GM18507 (cell line): ENCODE results near the gene CIDEA.
"Not testable (repeated sequence)": the region's sequence is repeated elsewhere in the genome, so short reads cannot be mapped to it uniquely, and the experiment has no call there.

Experiments used
- DNase-seq: peaks from one replicate; pipeline ENCODE4 v3.0.0; 2011; ENCODE audit warnings: low read depth; ENCODE audit not compliant: insufficient read length; ENCODE audit errors: extremely low spot score
- FAIRE-seq: peaks from 2 replicates; lab custom pipeline; 2011; peaks lifted over from hg19 to GRCh38; lab: Jason Lieb, UNC

The CIDEA gene, protein sequence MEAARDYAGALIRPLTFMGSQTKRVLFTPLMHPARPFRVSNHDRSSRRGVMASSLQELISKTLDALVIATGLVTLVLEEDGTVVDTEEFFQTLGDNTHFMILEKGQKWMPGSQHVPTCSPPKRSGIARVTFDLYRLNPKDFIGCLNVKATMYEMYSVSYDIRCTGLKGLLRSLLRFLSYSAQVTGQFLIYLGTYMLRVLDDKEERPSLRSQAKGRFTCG

DNA sequence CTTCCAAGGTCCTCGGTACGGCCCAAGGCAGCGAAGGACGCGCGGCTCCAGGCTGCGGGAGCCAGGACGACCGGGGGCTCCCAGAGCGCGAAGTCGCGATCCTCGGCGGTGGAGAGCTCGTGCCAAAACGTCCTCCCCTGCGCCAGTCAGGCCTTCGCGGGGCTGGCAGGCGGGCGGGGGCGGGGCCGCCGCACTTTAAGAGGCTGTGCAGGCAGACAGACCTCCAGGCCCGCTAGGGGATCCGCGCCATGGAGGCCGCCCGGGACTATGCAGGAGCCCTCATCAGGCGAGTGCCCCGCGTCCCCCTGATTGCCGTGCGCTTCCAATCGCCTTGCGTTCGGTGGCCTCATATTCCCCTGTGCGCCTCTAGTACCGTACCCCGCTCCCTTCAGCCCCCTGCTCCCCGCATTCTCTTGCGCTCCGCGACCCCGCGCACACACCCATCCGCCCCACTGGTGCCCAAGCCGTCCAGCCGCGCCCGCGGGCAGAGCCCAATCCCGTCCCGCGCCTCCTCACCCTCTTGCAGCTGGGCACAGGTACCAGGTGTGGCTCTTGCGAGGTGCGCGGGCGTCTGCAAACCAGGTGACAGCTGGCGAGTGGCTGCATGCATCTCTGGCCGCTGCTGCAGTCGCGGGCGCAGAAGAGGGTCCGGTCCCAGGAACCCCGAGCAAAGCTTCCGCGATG is at the start of gene CIDEA:
TSS of gene CIDEA (plus strand) at position 226 of the 684 bp plus-strand sequence. CDS start at position 249, 23 bp downstream.
- FAIRE-seq, result no peak
- no peak for DNase-seq

DNA sequence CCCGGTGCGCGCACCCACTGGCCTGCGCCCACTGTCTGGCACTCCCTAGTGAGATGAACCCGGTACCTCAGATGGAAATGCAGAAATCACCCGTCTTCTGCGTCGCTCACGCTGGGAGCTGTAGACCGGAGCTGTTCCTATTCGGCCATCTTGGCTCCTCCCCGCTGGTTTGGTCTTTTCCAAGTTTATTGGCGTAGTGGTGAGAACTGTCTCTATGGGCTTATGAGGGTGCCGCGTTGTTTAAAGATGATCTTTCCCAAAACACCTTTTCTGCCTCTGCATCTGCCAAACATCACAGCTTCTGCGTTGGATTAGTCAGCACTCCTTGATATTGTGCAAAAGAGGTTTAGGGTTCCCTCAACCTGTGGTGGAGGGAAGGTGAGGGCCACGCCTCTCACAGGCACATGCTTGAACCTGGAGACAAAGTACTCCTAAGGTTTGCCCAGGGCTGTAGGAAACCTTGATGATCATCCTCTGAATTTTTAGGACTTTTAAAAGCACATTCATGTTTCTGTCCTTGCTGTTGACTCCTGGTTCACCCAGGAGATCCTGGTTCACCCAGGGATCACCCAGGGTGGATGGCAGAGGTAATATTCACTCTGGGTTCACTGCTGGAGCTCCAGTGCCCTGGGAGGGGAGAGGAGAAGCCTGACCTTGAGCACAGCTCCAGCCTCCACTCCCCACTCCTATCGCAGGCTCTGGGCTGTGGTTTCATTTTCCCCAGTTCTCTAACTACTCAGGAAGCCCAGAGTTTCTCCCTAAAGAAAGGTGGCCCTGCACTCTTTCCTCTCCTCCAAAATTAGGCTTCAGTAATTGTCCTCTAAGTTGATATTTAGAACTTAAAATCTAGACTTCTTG is 45.6 kb upstream of the CIDEA start:
- DNase-seq, FAIRE-seq: not testable (repeated sequence)

DNA sequence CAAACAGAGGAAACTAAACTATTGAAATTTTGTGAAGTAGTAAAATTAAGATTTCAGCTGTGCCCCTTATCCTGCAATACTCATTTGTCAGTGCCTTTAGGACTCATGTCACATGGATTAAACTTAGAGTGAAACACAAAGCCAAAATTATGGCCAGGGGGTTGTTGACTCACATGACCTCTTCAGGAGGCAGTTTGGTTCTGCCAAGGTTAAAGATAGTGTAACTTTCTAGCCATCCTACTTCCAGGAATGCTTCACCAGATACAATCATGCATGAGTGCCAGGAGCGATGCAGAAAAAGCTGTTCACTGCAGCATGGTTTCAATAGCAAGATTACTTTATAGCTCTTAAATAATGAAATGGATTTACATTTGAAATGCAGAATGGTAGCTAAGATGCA is 41.9 kb upstream of the CIDEA start:
- not testable (repeated sequence) for DNase-seq
- peak; percentile 38 for FAIRE-seq

DNA sequence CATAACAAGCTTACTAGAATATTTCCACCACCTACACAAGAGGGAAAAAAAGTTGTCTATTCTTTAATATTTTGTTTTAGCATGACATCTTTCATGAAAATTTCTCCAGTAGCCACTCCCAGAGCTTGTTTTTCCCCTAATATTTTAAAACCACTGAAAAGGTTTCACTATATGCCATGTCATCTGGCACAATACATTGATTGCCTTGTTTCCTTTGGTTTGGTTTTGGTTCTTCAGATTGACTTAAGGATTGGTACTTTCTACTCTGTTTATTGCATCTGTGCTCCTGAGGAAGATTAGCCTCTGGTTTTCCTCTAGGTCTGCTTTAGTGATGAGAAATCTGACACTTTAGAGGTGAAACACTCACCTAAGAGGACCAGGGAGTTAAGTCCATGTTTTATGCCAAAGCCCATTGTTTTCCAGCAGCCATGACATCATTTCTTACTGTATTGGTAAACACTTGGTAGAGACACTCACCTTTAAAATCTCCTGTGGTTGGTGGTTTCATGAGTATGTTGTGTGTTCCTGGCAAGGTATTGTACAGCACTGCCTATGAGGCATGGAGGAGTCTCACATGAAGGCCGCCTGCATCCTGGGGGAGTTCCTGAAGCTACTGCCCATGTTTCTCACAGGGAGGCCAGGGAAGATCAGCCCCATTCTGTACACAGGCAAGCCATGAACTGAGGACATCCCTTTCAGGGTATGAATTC is 39.7 kb upstream of the CIDEA start:
- not testable (repeated sequence) for FAIRE-seq, DNase-seq

DNA sequence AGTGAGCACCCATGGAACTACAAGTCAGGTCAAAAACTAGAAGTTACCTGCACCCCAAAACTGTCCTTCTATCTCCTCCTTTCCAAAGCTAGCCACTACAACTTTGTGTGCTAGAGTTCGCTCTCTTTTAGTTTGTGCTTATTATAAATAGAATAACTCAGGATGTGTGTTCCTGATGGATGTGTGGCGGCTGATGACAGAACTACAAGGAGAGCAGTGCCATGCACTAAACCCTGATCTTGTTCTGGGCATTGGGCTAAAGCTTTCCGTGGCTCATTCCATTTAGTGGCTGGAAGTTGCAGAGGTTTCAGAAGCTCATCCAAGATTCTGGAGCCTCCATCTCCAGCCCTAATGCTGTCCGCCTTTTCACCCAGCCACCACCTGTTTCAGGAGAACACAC is 37.7 kb upstream of the CIDEA start:
- not testable (repeated sequence) for DNase-seq, FAIRE-seq

DNA sequence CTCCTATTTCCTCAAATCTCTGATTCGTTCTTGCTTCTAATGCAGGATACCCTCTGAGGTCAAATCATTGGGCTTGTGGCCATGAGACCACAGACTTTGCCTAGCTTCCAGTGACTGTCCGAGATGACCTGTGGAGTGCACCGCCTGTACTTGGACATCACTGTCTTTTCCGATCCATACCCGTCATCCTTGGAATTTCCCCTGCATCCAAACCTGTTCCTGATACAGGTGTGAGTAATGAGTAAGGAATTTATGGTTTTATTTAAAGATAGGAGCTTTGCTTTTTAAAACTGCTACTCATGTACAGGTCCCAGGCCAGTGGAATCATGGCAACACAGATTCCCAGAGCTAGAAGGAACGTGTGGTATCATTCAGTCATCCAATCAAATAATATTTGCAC is 35.6 kb upstream of the CIDEA start:
- not testable (repeated sequence) for DNase-seq, FAIRE-seq

DNA sequence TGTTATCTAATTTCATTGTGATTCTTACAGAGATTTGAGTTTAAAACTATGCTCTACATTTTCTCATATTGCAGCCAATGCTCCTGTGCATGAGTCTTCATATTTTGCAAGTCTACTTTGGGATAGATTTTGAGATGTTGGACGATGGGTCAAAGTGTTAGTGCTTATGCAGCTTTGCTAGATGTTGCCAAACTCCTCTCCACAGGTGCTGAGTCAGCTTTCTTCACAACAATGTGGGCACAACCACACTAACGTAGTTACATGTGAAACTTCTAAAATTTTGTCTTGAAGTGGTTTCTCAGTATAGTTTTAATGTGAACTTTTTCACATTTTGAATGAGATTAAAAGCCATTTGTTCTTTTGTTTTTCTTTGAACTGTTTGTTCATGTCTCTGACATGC is 32.1 kb upstream of the CIDEA start:
- FAIRE-seq, DNase-seq: not testable (repeated sequence)

DNA sequence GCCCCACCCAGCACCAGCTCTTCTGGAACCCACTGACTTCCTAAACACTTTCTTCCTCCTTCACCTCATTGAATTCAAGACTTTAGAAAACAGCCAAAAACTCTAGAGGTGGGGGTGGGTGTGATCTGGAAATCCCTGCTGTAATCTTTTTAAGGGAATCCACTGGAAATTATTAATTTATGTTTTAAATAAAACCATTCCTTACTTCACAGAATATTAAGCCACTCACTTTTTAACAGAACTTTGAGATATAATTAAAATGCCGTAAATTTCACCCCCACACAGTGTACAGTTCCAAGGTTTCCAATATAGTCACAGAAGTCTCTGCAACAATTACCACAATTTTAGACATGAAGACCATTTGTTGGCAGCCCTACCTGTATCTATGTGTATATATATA is 30.8 kb upstream of the CIDEA start:
- FAIRE-seq, result not testable (repeated sequence)

DNA sequence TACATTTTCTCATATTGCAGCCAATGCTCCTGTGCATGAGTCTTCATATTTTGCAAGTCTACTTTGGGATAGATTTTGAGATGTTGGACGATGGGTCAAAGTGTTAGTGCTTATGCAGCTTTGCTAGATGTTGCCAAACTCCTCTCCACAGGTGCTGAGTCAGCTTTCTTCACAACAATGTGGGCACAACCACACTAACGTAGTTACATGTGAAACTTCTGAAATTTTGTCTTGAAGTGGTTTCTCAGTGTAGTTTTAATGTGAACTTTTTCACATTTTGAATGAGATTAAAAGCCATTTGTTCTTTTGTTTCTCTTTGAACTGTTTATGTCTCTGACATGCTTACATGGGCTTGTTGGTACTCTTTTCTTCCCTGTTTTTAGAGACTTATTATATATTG is 27.4 kb upstream of the CIDEA start:
- FAIRE-seq, DNase-seq: not testable (repeated sequence)

More for the DNA sequence above, 30.8 kb upstream of the CIDEA start:
- not testable (repeated sequence) for DNase-seq

DNA sequence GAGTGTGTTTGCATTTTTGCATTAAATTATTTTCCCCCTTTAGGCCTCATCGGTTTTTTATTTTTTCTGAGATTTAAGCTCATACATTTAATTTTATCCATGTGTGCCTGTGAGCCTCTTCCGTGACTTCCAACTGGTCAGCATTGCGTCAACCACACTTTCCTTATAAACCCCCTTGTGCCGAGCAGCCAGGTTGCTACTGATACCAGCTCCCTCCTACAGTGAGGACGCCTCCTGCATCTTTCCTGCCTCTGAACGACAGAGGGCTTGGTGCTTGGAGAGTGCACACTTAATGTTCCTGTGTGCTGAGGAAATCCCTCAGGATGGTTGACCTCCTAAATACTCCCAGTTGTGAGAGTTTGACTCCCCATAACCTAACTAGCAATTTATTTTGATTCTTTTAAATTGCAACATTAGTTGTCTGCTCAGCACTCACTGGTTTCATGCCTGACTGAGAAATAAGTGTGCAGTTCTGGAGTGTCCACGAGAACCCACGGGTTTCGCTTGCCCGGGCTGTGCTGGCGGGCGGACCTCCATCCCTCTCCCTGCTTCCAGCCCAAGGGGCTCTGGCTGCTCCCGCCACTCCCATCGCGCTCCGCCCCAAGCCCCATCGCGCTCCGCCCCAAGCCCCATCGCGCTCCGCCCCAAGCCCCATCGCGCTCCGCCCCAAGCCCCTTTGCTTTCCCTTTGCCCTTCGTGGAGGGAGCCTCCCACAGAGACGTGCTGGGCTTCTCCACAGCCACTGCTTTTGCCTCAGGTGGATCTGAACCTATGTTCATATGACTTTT is 26.6 kb upstream of the CIDEA start:
- not testable (repeated sequence) for DNase-seq, FAIRE-seq

DNA sequence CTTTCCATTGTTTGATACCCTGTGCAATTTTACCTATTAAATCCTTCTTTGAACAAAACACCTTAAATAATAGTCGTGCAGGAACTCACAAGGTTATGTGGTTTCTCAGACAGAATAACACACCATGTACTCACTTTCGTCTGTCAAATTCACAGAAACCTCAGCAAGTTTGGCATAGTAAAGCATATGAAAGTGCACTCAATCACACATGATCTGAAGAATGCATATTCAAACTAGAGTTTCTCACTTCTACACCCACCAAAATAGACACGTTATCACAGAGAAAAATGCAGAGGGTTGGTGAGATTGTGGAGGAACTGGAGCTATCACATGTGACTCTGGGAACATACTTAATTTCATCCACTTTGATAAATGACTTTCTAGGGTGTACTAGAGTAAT is 25.9 kb upstream of the CIDEA start:
- FAIRE-seq, result peak; percentile 49
- not testable (repeated sequence) for DNase-seq

DNA sequence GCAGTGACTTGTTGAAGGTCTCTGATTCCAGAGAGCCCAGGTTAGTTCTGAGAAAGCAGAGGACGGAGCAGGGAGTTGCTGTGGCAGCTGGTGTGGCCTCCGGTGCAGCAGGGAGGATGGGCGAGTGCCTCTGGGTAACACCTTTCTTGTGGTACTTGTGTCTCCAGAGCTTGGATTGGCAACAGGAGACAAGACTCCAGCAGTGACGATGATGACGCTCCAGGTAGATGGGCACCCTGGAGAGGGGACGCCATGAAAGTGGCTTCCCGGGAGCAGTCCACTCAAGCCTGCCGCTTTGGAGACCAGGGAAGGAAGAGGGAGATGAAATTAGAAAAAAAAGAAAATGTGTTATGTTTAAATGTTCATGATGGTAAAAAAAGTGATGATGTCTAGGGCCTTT is 23.6 kb upstream of the CIDEA start:
- FAIRE-seq, DNase-seq: not testable (repeated sequence)

DNA sequence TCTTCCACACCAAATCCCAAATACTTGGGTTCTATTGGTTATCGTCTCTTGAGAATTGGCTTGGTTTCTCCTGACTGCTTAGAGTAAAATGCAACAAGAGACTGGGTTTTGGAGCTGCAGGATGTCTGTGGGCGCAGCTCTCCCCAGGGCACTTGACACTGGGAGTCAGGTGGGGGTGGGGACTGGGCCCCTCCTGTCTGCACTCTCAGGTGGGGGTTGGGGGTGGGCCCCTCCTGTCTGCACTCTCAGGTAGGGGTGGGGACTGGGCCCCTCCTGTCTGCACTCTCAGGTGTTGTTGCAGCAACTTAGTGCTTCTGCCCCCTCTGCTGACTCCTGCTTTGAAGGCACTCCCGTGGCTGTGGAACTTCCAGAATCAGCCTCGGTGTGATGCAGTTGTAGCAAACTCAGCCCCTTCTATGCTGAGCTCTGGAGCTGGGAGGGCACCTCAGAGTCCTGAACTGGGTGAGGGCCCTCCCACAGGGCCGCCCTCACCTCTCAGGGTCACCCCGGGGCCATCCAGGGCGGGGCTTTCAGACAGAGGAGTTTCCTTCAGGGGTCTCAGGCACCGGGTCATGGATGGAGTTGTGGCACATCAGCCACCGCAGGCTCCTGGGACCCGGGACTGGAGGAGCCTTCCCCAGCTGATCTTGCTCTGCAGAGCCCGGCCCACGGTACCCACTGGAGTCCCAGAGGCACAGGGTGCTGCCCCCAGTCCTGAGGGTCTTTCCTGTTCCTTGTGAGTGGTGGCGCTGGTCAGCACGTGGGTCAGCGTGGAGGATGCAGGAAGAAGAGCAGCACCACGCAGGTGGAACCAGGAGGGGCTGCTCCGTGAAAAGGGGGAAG is 22.9 kb upstream of the CIDEA start:
- no peak for DNase-seq
- no peak for FAIRE-seq

DNA sequence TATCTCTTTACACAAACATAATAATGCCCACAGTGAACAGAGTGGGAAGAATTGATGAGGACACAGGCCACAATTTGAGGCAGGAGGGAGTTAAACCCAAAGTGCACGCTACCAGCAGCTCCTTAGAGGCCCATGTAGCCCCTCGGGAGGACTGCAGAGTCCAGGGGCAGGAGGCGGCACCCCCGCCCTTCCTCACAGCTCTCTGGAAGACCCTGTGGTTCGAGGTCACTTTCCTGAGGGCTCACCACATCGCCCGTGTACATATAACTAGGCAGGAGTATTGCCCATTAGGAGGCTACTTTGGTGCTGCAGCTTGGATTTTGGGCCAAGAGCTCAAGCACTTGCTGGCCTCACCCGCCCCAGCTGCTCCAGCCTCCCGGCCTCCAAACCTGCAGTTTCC is 22.2 kb upstream of the CIDEA start:
- FAIRE-seq, result no peak
- no peak for DNase-seq

DNA sequence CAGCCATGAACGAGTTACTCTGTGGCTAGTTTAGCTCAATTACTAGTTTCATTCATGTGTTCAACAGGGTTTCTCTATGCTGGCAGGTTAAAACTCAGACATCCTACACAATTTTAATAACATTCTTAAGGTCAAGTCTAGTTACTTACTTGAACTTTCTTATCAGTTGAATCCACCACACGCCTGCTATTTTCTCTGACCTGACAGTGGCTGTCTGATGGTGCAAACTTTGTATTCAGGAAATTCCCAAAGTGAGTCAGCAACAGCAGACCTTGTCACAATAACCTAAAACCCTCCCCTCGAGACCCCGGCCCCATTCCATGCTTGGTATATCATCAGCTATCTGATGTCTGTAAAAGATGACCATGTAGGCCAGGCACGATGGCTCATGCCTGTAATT is 20.8 kb upstream of the CIDEA start:
- FAIRE-seq, result no peak

DNA sequence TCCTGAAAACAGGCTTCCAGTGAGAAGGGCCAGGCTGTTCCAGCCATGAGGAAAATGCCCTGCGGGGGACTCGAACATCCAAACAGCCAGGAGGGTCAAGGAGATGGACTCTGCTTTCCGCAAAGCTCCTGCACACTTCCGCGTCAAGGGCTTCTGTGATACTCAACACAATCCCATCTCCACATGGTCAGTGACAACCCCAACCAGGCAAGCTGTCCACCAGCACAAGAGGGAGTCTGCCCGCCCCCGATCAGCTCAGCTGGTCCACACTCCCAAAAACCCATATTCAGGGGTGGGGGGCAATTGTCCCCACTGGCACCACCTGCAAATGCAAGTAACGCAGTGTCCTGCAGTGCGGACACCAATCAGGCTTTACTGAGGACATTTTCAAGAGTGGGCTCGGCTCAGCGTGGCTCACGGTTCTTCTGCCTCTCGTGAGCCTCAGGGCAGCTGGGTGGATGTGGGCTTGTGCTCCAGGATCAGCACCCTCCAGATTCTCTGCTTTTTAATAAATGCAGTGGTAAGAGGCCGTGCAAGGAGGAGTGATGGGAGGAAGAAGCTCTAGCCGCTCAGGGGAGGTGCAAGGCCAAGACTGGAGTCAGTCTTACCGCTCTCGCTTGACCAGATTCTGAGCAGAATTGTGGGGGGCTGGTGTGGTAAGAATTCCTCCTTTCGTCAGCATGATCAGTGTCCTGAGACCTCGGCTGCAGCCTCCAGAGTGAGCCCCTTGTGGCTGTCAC is 19.5 kb upstream of the CIDEA start:
- FAIRE-seq (no peak), DNase-seq (no peak)

More for the DNA sequence above, 20.8 kb upstream of the CIDEA start:
- DNase-seq, result no peak

DNA sequence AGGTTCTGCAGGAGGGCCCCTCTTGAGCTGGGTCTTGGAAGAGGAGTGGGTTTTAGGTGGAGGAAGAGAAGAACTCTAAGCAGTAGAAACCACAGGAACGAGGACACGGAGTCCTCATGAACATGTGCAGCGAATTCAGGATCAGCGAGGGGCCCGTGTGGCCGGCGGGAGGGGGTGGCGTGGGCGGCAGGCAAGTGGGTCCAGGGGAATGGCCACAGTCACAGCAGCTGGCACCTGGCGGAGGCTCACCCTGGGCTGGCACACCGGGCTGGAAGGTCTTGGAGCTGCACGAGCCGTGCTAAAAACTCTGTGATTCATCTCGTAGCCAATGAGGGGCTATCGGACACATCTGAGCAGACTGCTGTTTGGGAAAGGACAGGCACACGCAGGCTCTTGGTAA is 18.0 kb upstream of the CIDEA start:
- no peak for DNase-seq
- FAIRE-seq, result no peak
